ENCODE measurements around the gene MCC.

The MCC gene

DNA sequence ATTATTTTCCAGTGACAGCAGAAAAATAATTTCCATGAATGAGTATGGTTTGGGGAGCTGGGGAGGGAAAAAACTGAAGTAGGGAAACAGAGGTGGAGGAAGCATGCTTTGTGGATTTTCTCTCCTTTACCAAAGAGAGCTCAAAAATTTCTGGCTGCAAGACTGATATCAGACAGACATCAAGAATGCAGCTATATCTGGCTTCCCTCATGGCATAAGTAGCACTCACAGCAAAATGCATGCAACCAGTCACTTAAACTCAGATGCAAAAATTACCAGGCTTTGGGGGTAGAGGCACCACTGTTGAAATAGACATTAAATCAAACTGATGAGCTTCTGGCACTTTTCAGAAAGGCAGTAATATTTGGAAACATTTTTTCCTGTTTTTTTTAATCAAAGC, 250.4 kb downstream of the MCC start:
- no peak for TF ChIP-seq CTCF (IDR thresholded peaks at IDR 0.05; ENCODE audit: insufficient read depth, missing control alignments)
- DNase-seq (ENCODE audit: insufficient read length, low spot score) (no peak), FAIRE-seq (peak; percentile 11)

- TF ChIP-seq CTCF (IDR thresholded peaks at IDR 0.05; ENCODE audit: insufficient read depth, missing control alignments) = no peak
- FAIRE-seq = no peak
- no peak for DNase-seq (ENCODE audit: insufficient read length, low spot score)
Measured at GRCh38 chr5:113236536-113237288, 251.5 kb downstream of the MCC start.

- FAIRE-seq (no peak), DNase-seq (ENCODE audit: insufficient read length, low spot score) (no peak)
- no peak for TF ChIP-seq CTCF (IDR thresholded peaks at IDR 0.05; ENCODE audit: insufficient read depth, missing control alignments)
Measured at GRCh38 chr5:113235884-113236283, 252.4 kb downstream of the MCC start.

GRCh38 chr5:113234546-113234945, 253.7 kb downstream of the MCC start:
- peak; percentile 56 for FAIRE-seq
- no peak for DNase-seq (ENCODE audit: insufficient read length, low spot score)
- no peak for TF ChIP-seq CTCF (IDR thresholded peaks at IDR 0.05; ENCODE audit: insufficient read depth, missing control alignments)

DNA sequence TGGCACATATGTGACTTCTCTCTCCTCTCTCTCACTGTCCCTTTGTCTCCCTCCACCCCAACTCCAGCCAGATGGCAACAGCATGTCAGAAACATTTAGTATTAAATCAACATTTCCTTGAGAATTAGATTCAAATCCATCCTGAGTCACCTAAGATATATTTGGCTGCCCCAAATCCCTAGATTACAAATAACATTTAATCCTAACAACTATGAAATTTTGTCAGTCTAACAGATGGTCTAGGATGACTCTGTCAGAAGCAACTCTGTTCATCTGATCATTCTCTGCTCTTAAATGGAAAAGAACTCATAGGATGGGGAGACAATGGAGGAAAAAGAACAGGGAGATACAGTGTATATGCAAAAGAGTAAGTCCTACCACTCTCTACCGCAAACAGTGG, 254.6 kb downstream of the MCC start:
- no peak for TF ChIP-seq CTCF (IDR thresholded peaks at IDR 0.05; ENCODE audit: insufficient read depth, missing control alignments)
- no peak for DNase-seq (ENCODE audit: insufficient read length, low spot score)
- FAIRE-seq = peak; percentile 96

GRCh38 chr5:113232667-113233066, 255.6 kb downstream of the MCC start:
- FAIRE-seq (no peak), DNase-seq (ENCODE audit: insufficient read length, low spot score) (no peak)
- TF ChIP-seq CTCF (IDR thresholded peaks at IDR 0.05; ENCODE audit: insufficient read depth, missing control alignments) = no peak

DNA sequence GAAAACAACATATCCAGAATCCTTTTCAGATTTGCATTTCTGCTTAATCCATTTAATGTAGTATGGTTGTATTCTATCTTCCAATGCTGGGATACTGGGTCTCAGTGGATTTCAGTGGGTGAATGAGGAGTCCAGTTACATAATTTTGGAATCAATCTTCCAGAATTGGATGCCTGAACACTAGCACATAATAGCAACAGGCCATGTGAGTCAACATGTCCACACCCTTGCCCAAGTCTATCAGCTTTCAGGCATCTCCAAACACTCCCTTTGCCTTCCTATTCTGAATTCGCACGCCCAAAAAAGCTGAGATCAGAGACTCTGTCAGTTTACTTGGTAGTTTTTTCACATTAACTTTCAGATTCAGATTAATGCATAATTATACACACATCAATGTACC, 256.0 kb downstream of the MCC start:
- no peak for TF ChIP-seq CTCF (IDR thresholded peaks at IDR 0.05; ENCODE audit: insufficient read depth, missing control alignments)
- FAIRE-seq (no peak), DNase-seq (ENCODE audit: insufficient read length, low spot score) (no peak)
